T1000 (cell line): ENCODE measurements around the gene PARP8.
"Not testable (repeated sequence)": the region's sequence is repeated elsewhere in the genome, so short reads cannot be mapped to it uniquely, and the experiment has no call there.

Source experiments
- DNase-seq: peaks from one replicate; lab custom pipeline; 2025; ENCODE audit warnings: mixed read lengths; lab: John Stamatoyannopoulos, UW

The PARP8 gene, protein sequence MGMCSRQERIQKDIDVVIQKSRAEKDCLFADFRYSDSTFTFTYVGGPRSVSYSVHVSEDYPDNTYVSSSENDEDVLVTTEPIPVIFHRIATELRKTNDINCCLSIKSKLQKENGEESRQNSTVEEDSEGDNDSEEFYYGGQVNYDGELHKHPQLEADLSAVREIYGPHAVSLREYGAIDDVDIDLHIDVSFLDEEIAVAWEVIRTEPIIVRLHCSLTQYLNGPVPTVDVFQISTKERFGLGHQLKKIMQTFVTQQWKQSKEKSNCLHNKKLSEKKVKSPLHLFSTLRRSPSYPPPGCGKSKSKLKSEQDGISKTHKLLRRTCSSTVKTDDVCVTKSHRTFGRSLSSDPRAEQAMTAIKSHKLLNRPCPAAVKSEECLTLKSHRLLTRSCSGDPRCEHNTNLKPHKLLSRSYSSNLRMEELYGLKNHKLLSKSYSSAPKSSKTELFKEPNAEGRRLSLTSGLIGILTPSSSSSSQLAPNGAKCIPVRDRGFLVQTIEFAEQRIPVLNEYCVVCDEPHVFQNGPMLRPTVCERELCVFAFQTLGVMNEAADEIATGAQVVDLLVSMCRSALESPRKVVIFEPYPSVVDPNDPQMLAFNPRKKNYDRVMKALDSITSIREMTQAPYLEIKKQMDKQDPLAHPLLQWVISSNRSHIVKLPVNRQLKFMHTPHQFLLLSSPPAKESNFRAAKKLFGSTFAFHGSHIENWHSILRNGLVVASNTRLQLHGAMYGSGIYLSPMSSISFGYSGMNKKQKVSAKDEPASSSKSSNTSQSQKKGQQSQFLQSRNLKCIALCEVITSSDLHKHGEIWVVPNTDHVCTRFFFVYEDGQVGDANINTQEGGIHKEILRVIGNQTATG

DNA sequence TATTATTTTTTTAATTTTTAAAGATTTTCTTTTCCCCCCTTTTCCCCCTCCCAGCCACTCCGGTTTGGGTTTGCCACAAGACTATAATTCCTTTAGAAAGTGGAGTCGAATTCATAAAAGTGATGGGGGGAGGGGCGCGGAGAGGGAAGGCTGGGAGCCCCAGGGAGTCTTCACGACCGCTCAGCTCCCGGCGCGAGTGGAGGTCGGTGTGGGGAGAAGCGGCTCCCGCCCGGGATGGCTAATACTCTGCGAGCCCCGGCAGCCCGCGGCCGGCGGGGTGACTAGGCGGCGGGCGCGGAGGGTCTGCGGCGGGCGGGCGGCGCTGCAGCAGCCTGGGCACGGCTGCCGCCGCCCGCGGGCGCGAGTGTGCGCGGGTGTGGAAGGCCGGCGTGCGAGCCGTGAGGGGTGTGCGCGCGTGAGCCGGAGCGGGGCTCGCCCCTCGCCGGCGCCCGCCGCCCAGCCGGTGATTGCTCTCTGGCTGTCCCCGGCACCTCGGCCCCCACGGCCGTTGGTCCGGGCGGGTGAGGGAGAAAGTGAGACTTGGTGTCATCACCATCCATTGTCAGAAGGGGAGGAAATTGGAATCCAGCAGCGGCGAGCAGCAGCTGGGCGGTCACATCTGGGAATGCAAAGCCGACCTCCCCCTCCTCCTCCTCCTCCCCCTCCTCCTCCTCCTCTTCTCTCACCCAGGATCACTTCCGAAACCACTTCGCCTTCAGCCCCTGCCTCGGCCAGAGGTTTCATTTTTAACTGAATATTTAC, at the start of gene PARP8:
Gene PARP8 (plus strand): TSS at position 377 of the 762 bp plus-strand sequence. CDS start 459 bp downstream, outside the sequence.
- peak; percentile 58 for DNase-seq

DNA sequence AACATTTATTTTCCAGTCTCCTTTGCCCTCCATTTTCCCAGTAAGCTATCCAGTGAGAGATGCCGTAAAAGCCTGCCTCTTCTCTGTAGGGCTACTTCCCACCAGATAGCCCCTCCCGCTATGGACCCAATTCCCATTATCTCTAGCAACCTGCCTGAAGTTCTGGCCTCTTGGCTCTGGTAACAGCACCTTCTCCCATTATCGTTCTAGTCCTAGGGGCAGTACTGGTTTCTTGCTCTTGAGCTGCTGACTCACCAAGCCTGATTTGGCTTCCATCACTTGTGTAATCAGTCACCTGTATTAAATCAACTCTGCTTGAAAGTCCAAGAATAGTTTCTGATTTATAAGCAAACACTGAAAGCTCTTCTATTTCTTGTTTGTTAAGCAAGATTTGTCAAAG, 42.8 kb upstream of the PARP8 start:
- no peak for DNase-seq

DNA sequence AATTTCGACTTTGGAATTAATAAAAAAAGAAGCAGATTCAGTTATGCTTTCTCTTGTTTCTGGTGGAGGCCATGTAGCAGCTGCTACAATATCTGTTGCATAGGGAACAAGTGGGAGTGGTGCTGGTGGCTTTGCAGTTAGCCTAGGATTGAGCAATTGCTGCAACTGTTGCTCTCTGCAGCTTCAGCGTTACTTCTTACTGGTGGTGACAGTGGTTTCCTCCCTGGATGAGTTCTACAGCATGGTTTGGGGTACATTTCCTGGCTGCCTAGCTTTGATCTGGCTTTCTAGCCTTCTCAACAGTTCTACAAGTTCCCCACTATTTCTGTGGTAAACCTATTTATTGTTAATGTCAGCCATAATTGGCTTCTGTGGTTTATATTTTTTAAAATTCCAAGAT, 31.6 kb upstream of the PARP8 start:
- DNase-seq, result not testable (repeated sequence)

DNA sequence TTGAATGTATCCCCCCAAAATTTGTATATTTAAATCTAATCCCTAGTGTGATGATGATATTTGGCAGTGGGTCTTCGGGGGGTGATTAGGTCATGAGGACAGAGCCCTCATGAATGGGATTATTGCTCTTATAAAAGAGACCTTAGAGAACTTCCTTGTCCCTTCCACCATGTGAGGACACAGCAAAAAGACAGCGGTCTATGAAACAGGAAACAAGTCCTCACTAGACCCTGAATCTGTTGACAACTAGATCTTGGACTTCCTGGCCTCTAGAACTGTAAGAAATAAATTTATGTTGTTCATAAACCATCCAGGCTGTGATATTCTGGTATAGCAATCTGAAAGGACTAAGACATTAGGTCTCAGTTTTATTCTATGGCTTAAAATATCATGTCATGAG, 28.9 kb upstream of the PARP8 start:
- DNase-seq, result not testable (repeated sequence)

DNA sequence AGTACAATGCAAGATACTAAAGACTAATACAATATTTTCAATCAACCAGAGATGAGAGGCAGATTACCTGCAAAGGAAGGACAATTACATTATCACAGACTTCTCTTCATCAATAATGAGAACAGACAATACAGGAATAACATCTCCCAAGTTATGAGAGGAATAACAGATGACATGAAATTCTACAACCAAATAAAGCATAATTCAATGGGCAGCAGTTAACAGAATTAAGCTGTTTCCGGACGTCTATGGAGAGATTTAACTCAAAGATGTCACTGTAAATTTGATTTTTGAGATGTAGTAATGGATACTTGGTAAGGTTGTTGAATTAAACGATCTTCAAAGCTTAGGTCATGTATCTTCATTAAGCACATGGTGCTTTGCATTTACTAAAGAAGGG, 19.8 kb upstream of the PARP8 start:
- no peak for DNase-seq

DNA sequence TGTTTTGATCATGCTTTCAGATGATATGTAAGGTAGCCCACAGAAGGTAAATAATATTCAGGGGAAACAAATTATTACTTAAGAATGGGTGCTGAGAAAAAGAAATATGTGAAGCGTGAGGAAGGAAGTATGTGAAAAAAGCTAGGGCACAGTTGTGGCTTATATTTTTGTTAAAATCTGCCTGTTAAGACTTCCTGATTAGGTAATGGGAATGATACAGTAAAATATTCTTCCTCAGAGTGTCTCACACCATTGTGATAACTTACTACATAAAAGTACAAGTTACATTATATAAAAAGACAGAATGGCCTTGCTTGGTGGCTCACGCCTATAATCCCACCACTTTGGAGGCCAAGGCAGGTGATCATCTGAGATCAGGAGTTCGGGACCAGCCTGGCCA, 18.7 kb upstream of the PARP8 start:
- no peak for DNase-seq

DNA sequence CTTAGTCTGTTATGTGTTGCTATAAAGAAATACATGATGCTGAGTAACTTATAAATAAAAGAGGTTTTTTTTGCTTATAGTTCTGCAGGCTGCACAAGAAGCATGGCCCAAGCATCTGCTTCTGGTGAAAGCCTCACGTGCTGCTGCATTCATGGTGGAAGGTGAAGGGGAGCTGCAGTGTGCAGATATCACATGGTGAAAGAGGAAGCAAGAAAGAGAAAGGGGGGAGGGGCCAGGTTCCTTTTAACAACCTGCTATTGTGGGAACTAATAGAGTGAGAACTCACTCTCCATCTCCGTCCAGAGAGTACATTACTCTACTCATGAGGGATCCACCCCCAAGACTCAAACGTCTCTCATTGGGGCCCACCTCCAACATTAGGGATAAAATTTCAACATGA, 12.5 kb upstream of the PARP8 start:
- DNase-seq, result no peak

DNA sequence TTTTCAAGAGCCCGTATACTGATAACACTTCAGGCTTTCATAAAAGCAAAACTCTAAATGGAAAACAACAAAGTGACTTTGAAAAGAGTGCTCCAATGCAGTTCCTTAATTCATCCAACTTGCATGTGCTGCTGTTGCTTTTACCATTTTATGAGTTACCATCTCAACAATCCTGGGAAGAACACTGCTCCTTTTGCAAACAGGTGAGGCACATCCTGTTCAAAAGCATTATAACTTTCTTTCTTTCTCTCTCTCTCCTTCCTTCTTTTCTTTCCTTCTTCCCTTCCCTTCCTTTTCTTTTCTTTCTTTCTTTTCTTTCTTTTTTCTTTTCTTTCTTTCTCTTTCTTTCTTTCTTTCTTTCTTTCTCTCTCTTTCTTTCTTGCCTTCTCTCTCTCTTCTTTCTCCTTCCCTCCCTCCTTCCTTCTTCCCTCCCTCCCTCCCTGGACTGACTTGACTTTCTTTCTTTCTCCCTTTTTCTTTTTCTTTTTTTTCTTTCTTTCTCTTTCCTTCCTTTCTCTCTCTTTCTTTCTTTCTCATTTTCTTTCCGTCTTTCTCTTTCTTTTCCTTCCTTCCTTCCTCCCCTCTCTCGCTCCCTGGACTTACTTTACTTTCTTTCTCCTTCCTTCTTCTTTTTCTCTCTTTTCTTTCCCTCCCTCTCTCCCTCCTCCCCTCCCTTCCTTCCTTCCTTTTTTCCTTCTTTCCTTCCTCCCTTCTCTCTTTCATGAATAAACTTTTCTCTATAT, 11.2 kb upstream of the PARP8 start:
- DNase-seq, result no peak

DNA sequence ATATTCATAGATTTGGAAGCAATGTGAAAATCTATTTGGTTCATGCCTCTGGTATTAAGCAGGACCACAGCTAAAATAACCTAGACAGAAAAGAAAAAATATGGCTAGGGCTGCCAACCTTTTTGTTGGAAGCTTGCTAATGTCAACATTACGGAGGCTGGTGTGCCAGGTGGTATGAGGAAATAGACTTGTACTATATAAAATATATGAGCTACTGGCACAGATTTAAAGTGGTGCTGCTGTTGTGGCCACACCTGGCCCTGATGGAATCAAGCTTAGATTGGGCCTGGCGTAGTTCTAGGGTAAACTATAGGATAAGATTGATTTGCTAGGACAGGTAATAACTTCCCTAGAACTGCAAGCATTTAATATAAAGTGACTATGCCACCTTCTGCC, 10.6 kb upstream of the PARP8 start:
- no peak for DNase-seq

DNA sequence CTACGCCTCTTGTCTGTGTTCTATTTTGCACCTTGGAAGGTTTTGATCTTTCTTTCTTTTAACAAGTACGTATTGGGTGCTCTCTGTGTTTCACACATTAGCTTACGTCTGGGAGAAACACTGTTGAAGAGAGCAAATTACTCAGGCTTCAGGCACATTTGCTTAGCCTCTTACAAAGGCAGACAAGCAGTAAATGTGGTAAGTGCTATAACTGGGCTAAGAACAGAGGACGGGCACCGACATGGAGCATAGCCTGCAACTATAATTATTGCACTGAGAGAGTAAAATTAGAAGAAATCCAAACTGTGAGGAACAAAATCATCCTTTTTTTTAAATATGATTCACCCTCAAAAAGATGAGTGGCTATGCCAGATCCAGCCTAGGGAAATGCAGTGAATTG, 9.4 kb upstream of the PARP8 start:
- no peak for DNase-seq

DNA sequence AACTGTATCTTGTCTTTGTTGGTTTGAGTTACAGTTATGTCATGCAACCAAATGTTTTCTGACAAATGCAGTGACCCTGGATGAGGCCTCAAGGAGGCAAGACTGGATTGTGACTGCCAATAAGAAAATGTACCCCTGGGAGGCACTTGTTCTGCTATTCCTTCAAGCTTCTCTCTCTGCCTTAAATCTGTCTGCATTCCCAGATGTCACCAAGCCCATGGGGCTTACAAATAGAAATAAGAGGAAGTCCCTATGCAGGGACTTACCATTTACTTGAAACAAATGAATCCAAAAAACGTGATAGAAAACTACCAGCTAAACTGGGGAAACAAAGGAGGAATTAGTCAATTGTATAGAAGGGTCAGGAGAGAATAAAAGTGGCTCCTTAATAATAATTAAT, 8.2 kb upstream of the PARP8 start:
- DNase-seq, result no peak

DNA sequence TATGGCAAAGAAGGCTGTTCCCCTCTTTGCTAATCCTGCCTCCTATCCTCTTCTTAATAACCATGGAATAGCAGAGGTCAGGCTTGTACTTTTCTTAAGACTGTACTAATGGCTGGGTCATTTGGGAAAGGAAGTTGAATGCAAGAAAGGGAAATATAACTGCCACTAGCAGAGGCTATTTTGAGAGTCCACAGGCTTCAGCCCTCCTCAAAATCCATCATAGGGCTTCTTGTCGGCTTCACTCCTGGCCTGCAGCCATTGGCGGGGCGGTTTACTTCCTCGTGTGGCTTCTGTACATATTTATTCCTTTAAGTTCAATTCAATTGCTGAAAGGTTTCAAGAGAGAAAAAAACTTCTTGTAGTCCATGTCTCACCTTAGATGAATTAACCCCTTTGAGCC, 2.8 kb upstream of the PARP8 start:
- DNase-seq, result no peak

DNA sequence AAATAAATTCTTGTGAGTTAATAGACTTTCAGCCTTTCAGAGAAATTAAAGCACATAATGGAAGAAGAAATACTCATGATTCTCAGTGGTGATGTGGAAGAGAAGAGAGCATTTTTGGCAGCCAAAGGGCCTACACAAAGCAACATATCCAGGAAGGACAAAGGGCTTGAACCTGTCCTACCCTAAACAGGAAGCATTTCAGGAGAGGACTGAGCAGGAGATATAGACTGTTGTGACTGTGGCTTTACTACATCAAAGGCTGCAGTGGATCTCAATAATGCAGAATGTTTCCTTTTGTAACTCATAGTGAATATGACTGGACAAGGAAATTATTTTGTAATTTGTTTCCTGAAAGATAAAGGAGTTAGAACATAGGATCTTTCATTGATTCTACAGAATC, 1.3 kb upstream of the PARP8 start:
- DNase-seq, result no peak

DNA sequence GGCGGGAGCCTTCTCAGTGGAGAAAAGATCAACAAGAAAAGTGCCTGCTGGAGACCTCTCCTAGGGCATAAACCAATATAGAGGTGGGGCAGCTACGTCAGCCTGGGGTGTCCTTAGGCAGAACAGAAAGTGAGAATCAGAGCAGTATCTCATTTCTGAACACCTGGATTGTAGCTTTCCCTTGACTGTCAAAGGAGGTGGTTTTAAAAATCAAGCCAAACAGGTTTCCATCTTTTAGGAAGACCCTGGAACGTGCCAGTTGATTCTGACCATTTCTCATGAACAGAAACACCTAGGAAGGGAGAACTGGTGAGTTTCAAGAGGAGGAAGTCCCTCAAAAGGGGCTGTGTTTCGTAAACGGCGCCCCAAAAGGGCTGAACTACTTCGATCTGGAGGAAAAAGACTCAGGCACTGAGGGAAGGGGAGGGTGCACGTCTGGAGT, 655 bp upstream of the PARP8 start:
- DNase-seq, result not testable (repeated sequence)

DNA sequence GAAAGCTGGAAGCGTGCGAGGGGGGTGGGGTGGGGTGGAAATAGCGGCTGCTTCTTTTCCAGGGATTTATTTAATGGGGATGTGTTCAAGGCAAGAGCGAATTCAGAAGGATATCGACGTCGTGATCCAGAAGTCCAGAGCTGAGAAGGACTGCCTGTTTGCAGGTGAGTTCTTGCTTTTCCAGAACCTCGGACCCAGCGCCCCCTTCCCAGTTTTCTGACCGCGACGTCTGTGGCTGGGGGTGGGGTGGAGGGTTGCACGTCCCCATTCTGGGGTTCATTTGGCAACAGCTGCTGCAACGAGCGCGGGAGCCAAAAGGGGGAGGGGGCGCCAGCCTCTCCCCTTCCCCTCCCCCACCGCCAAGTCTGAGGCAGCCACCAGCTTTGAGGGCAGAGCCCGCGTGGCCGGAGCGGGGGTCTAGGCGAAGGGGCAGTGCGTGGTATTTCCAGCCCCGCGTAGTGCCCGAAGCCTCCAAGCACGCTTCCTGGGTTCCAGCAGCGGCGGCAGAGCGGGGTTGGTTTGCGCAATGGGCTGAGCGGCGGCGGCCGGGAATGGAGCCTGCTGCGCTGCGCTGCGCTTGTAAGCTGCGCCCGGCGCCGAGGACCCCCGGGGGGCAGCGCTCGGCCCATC, 701 bp downstream of the PARP8 start:
- DNase-seq, result peak; percentile 58

DNA sequence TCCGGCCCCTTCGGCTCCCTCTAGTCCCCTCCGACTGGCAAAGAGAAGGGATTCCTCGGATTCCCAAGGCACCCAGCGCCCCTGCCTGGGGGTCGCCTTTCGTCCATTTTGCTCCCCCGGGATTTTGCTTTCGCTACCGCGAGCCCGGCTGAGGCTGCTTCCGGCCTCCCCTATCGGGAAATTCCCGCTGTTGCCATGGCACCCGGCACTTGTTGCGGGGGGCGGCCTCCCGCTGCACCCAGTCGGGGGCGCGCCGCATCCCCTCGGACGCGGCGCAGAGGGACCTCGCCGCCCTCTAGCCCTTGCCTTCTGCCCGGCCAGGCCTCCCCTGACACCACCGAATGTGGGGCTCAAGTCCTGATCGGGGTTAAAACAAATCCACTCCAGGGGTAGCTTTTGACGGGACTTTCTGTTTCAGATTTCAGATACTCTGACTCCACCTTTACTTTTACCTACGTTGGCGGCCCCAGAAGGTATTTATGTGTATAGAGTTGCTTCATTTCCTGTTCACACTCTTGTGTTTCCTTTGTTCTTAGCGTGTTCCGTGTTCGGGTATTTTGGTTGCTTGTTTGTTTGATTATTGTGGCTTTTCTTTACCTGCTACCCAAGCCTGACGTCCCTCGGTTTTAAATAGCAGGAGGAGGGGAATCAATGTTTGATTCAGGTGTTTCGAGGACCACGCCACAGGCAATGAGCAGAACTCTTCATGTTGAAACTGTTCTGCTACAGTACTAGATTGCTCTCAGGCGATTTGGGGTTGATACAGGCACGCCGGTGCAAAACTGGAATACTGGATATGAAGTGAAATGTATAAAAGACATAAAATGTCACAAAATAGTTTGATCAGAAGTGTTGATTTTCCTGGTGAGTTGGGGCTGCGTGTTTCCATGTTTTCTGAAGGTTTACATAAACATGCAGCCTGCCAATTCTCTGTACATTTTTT, 1.5 kb downstream of the PARP8 start:
- peak; percentile 58 for DNase-seq

DNA sequence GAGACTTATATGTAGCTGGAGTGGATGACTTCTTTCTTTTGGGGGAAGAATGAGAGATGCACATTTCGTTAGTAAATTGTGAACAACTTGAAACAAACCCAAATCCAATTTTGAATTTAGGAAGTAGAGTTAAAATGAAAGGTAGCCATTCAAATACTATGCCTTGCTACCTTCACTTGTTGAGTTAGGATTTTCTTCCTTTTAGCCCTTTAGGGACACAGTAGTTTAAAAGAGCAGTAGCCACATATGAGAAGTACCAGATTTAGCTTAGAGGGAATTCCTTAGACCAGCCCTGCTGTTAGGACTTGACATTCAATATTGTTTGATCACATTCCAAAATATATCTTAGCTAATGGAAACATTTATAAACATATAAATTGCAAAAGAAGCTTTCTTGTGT, 2.2 kb downstream of the PARP8 start:
- DNase-seq, result not testable (repeated sequence)

DNA sequence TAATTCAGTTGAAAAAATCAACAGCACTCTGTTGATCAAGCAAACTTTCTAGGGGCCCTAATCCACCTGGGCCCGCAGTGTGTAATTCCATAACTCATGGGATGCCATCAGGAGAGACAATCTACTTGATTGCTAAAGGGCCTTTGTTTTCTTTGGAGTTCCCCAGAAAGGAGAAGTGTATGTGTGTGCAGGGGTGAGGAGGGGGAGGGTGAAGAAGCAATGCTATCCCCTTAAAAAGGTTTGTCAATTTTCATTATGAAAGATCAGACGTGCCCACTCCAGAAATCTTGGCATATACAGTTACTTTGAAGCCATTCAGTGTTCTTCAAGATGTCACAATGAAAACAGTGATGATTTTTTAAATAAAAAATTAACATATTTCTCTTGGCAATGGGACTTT, 6.2 kb downstream of the PARP8 start:
- no peak for DNase-seq

DNA sequence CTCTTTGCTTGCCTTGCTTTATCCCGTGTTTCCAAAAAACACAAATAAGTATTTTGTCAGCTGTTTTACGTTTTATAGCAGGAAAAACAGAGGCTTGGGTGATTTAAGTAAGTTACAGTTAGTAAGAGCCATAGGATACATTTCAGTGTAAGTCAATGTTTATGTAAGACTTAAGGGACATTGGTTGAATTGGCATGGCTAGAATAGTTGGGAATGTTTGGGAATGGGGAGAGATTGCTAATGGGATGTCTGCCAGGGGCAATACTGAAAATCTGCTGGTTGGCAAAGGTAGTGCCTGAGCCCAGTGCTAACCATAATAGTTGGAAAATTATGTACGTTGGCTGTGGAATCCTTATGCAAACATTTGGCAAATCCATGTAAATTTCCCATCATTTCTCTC, 7.0 kb downstream of the PARP8 start:
- not testable (repeated sequence) for DNase-seq

DNA sequence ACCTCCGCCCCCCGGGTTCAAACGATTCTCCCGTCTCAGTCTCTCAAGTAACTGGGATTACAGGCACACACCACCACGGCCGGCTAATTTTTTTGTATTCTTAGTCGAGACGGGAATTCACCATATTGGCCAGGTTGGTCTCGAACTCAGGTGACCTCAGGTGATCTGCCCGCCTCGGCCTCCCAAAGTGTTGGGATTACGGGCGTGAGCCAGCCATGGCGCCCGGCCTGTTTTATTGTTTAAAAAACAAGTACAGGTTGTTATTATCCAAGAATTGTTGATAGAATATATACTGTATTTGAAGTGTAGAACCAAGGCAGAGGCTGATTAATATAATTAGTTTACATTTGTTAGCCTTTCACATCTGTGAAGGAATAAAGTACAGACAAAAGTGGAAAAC, 8.9 kb downstream of the PARP8 start:
- DNase-seq, result no peak
